ENCODE data around the gene AP4E1. TPM values are rescaled to one million over a fixed set of nuclear protein-coding genes. Genes with fewer than 3 reads are reported as not detected.

AP4E1 gene
- total RNA-seq, 6 donors from 2014 or later, result 6.8 to 11.5 (median 9.4) TPM

GRCh38 chr15:50876260-50876988 is 32.1 kb upstream of the AP4E1 start:
- no peak for ATAC-seq (ENCODE audit: low FRiP score in 2 of 2)
- no peak for DNase-seq
- no peaks in the 10 kb centered on the region for H3K27me3 ChIP-seq
- 70 to 71% methylated on average over 19 of the region's 19 CpGs for WGBS, 2 donors
- peaks cover 0 to 8% (median 4%) of the 10 kb centered on the region in 4 donors for H3K4me1 ChIP-seq
- peak overlapping the region in 3 of 4 donors; percentile 26 to 47 (median 38) for H3K4me3 ChIP-seq
- TF ChIP-seq, protein P1, sequence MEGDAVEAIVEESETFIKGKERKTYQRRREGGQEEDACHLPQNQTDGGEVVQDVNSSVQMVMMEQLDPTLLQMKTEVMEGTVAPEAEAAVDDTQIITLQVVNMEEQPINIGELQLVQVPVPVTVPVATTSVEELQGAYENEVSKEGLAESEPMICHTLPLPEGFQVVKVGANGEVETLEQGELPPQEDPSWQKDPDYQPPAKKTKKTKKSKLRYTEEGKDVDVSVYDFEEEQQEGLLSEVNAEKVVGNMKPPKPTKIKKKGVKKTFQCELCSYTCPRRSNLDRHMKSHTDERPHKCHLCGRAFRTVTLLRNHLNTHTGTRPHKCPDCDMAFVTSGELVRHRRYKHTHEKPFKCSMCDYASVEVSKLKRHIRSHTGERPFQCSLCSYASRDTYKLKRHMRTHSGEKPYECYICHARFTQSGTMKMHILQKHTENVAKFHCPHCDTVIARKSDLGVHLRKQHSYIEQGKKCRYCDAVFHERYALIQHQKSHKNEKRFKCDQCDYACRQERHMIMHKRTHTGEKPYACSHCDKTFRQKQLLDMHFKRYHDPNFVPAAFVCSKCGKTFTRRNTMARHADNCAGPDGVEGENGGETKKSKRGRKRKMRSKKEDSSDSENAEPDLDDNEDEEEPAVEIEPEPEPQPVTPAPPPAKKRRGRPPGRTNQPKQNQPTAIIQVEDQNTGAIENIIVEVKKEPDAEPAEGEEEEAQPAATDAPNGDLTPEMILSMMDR (IDR thresholded peaks at IDR 0.05), result no peak
- TF ChIP-seq POLR2A (IDR thresholded peaks at IDR 0.05), result no peak
- TF ChIP-seq POLR2AphosphoS5 (IDR thresholded peaks at IDR 0.05), result no peak
- no peak for TF ChIP-seq EP300 (IDR thresholded peaks at IDR 0.05)
- H3K9me3 ChIP-seq, result no peaks in the 10 kb centered on the region
- H3K27ac ChIP-seq, result no peak overlapping the region
- H3K36me3 ChIP-seq, result no peaks in the 10 kb centered on the region

DNA sequence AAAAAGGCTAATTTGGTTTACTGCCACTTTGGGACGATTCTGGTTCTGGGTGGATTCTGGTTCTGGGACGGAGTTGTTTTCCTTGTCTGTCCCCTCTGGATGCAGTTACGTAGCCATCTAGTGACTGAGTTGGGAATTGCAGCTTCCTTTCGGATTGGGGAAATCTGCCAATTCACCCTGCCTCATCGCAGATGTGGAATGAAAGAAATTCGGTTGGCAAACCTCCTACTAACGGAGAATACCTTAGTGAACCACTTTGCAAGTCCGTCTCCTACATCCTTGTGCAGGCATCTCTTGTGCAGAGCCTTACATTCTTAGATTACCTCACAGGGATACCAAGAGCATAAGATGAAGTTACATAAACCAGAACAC is 31.5 kb upstream of the AP4E1 start:
- no peaks in the 10 kb centered on the region for H3K9me3 ChIP-seq
- peak; percentile 79 to 90 for ATAC-seq (ENCODE audit: low FRiP score in 2 of 2)
- peak overlapping the region in 3 of 4 donors; percentile 26 to 47 (median 38) for H3K4me3 ChIP-seq
- TF ChIP-seq, protein P1 (IDR thresholded peaks at IDR 0.05), result peak; percentile 89 to 95 (median 90)
- TF ChIP-seq POLR2A (IDR thresholded peaks at IDR 0.05), result no peak
- no peaks in the 10 kb centered on the region for H3K36me3 ChIP-seq
- DNase-seq, result peak in 1 of 2 donors; percentile 62
- no peak overlapping the region for H3K27ac ChIP-seq
- peaks cover 0 to 8% (median 4%) of the 10 kb centered on the region in 4 donors for H3K4me1 ChIP-seq
- 0 to 1% methylated on average over 8 of the region's 8 CpGs for WGBS, 2 donors
- H3K27me3 ChIP-seq, result no peaks in the 10 kb centered on the region

DNA sequence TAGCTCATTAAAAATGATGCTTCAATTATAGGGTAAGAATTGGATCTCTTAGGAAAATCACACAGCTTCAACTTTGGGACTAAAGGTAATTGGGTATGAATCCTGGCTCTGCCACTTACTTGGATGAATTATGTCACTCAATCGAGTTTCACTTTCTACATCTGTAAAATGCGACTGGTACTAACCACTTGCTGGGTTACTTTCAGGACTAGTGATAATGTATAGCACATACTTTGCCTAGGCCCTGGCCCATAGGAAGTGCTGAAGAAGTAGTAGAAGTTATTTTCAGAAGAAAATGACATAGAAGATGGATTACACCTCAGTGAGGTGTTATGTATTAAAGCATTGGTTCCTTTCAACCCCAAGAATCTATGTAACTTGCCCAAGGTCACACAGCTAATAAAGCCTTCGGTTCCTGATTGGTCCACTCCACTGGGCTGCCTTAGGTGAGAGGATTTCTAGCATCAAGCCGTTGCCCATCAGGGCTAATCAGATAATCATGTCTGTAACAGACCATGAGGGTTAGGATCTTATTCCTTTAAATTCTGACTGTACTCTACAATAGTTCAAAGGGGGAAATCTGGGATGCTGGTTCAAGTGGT is 29.4 kb upstream of the AP4E1 start:
- Histone ChIP-seq H3K4me3 (no peak overlapping the region), H3K9me3 (no peaks in the 10 kb centered on the region), H3K27me3 (no peaks in the 10 kb centered on the region), H3K4me1 (peaks cover 0 to 14% (median 7%) of the 10 kb centered on the region in 4 donors), H3K27ac (peak overlapping the region in 1 of 4 donors; percentile 26), H3K36me3 (no peaks in the 10 kb centered on the region)
- DNase-seq (no peak), ATAC-seq (ENCODE audit: low FRiP score in 2 of 2) (no peak)
- 59 to 66% methylated on average over 4 of the region's 4 CpGs for WGBS, 2 donors
- TF ChIP-seq EP300 (IDR thresholded peaks at IDR 0.05) (no peak), POLR2AphosphoS5 (IDR thresholded peaks at IDR 0.05) (no peak), POLR2A (IDR thresholded peaks at IDR 0.05) (no peak)
- TF ChIP-seq, protein P1 (IDR thresholded peaks at IDR 0.05), result no peak

- 77 to 83% methylated on average over 2 of the region's 2 CpGs for WGBS, 2 donors
- H3K27ac ChIP-seq, result peak overlapping the region in 2 of 4 donors; percentile 55 to 56
- H3K36me3 ChIP-seq, result no peaks in the 10 kb centered on the region
- DNase-seq (no peak), ATAC-seq (ENCODE audit: low FRiP score in 2 of 2) (no peak)
- H3K4me3 ChIP-seq, result no peak overlapping the region
- no peaks in the 10 kb centered on the region for H3K9me3 ChIP-seq
- TF ChIP-seq EP300 (IDR thresholded peaks at IDR 0.05), result no peak
- no peaks in the 10 kb centered on the region for H3K27me3 ChIP-seq
- peaks cover 0 to 25% (median 13%) of the 10 kb centered on the region in 4 donors for H3K4me1 ChIP-seq
These were observed 28.3 kb upstream of the AP4E1 start for GRCh38 chr15:50880206-50880605.

- H3K9me3 ChIP-seq, result no peaks in the 10 kb centered on the region
- no peak for ATAC-seq (ENCODE audit: low FRiP score in 2 of 2)
- H3K27ac ChIP-seq, result peak overlapping the region in 2 of 4 donors; percentile 55 to 56
- H3K4me1 ChIP-seq, result peaks cover 4 to 27% (median 15%) of the 10 kb centered on the region in 4 donors
- 91 to 92% methylated on average over 2 of the region's 2 CpGs for WGBS, 2 donors
- no peaks in the 10 kb centered on the region for H3K27me3 ChIP-seq
- DNase-seq, result no peak
- no peak overlapping the region for H3K4me3 ChIP-seq
- TF ChIP-seq EP300 (IDR thresholded peaks at IDR 0.05) (no peak), POLR2A (IDR thresholded peaks at IDR 0.05) (no peak), POLR2AphosphoS5 (IDR thresholded peaks at IDR 0.05) (no peak)
- TF ChIP-seq, protein P1 (IDR thresholded peaks at IDR 0.05), result no peak
- no peaks in the 10 kb centered on the region for H3K36me3 ChIP-seq
These were observed 27.8 kb upstream of the AP4E1 start for GRCh38 chr15:50880651-50881114.
